ENCODE results near the gene ACADVL.

ACADVL gene

GRCh38 chr17:7250695-7251627 lies 31.2 kb downstream of the ACADVL start:
- H3K4me3 ChIP-seq (ENCODE audit: low read depth, low read length) = peak overlapping the region; percentile 76

DNA sequence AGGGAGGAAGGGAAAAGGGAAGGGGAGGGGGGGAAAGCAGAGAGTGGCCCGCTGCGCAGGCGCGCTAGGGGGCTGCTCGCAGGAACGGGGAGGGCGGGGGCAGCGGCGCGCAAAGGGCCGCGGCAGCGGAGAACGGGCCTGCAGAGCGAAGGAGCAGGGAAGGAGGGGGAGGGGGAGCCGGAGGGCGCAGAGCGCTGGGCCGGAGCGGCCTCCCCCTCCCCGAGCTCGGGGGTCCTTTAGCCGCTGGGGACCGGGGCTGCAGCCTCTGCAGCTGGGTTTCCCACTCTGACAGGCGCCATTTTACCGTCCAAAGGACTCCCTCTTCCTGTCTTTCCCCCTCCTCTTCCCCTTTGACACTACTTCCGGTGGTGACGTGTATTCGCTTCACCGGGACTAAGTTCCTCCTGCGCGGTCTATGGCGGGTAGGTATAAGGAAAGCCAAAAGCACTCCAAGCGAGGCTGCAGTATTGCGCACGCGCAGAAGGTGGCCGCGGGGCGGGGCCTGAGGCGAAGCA lies 32.0 kb downstream of the ACADVL start, which contains the start of gene CTDNEP1:
Gene CTDNEP1, minus strand, starts transcription at position 74 of the 515 bp plus-strand sequence. CDS start 438 bp downstream, outside the sequence.
- peak within 1 kb of the TSS; percentile 93 for H3K4me3 ChIP-seq (ENCODE audit: low read depth, low read length)

DNA sequence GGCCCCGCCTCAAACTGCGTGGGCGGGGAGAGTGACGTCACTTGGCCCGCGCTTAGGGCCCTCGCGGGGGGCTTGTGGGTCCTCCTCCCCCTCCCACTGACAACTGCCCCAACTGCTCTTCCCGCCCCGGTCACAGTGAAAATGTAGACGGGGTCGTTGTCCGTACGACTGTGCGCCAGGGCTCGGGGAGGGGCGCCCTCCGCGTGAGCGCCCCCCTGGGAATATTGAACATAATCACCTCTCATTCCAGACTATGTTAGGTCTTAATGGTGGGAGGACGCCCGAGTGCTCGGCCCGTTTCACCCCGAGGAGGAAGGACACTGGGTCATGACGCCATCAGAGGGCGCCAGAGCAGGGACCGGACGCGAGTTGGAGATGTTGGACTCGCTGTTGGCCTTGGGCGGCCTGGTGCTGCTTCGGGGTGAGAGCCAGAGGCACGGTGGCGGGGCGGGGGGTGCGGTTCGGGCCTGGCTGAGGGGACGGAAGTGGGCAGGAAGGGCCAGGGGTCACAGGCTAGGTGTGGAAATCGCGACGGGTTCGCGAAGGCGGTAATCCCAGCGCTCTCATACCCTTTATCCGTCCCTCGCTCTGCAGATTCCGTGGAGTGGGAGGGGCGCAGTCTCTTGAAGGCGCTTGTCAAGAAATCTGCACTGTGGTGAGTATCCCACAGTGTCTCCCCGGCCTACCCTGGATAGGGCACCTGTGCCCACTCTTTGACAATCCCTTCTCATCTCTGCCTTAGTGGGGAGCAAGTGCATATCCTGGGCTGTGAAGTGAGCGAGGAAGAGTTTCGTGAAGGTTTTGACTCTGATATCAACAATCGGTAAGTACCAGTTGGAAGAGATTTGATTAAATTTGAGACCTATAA lies 32.7 kb downstream of the ACADVL start, which contains the start of gene ELP5:
Gene ELP5, plus strand, starts transcription at position 40 of the 868 bp plus-strand sequence. Its CDS starts 336 bp downstream, at position 376.
- H3K4me3 ChIP-seq (ENCODE audit: low read depth, low read length) = peak within 1 kb of the TSS; percentile 93

- H3K4me3 ChIP-seq (ENCODE audit: low read depth, low read length) = peak overlapping the region; percentile 93
Observed at GRCh38 chr17:7253082-7253481, 33.3 kb downstream of the ACADVL start.

DNA sequence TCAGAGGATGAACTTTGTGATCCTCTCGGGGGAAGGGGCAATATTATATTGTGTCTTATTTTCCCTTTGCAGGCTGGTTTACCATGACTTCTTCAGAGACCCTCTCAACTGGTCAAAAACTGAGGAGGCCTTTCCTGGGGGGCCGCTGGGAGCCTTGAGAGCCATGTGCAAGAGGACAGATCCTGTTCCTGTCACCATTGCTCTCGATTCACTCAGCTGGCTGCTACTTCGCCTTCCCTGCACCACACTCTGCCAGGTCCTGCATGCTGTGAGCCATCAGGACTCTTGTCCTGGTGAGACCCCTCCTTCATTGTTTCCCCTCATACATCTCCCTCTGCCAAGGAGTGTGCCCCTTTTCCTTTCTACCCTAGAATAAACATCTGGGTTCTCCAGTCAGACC lies 34.8 kb downstream of the ACADVL start:
- no peak overlapping the region for H3K4me3 ChIP-seq (ENCODE audit: low read depth, low read length)

DNA sequence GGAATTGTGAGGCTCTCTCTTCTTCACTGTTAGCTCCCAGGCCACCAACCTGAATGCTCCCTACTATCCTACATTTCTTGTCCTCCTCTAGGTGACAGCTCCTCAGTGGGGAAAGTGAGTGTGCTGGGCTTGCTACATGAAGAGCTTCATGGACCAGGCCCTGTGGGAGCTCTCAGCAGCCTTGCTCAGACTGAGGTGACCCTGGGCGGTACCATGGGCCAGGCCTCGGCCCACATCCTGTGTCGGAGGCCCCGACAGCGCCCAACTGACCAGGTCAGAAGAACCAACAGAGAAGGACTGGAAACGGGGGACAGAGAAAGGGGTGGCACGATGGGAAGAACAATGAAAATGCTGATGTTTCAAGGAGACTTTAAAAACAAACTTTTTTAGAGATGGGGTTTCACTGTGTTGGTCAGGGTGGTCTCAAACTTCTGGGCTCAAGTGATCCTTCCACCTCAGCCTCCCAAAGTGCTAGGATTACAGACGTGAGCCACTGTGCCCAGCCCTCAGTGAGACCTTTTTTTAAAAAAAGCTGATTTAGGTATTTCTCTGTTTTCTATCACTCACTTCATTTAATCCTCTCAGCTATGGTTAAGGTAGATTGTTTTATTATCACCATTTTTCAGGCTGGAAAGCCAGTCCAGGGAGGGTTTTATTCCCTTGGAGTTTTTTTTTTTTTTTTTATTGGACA lies 37.2 kb downstream of the ACADVL start:
- H3K4me3 ChIP-seq (ENCODE audit: low read depth, low read length) = no peak overlapping the region

- no peak overlapping the region for H3K4me3 ChIP-seq (ENCODE audit: low read depth, low read length)
Observed at GRCh38 chr17:7258731-7259554, 39.2 kb downstream of the ACADVL start.

DNA sequence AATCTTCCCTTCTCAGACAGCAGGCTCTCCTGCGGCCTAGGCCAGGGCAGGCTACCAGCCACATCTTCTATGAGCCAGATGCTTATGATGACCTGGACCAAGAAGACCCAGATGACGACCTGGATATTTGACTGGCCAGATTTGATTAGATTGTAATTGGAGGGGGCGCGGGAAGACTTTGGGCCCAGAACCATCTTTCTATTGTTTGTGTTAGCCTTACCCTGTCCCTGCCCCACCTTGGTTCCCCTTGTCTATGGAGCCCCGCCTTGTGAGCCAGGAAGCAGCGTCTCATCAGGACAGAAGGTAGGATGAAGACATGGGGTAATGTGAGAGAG lies 39.8 kb downstream of the ACADVL start:
- no peak overlapping the region for H3K4me3 ChIP-seq (ENCODE audit: low read depth, low read length)

- peak overlapping the region; percentile 100 for H3K4me3 ChIP-seq (ENCODE audit: low read depth, low read length)
Observed at GRCh38 chr17:7260151-7260550, 40.4 kb downstream of the ACADVL start.

DNA sequence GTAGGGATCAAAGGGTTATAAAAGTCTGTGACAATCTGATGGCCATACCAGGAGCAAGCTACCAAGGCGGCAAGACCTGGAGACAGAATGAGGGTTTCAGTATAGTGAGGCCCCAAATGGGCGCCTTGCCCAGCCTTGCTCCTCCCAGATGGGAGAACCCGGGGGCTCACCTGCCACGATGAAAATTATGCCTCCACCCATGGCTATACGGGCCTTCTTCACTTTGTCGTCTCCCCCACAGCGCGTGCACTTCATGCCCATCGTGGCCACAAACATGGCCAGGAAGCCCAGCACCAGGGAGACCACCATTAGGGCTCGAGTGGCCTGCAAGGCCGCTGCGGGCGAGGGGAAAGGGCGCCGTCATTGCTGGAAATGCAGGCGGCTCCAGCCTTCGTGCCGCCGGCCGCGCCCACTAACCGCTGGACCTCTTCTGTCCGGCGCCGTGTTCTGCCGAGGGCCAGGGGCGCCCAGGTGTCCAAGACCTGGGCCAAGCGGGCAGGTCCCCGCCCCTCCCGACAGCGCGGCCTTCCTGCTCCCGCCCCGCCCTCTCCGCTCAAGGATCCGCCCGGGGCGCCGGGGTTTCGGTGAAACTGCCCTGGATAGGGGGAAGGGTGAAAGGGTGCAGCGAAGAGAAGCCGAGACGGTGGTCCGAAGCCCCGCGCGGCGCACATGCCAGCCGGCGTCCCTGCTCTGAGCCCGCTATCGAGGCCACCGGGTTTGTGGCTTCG lies 41.1 kb downstream of the ACADVL start:
- peak overlapping the region; percentile 100 for H3K4me3 ChIP-seq (ENCODE audit: low read depth, low read length)

- peak overlapping the region; percentile 100 for H3K4me3 ChIP-seq (ENCODE audit: low read depth, low read length)
Observed at GRCh38 chr17:7261379-7262191, 41.8 kb downstream of the ACADVL start.

- H3K4me3 ChIP-seq (ENCODE audit: low read depth, low read length) = peak within 1 kb of the TSS; percentile 100
Observed at GRCh38 chr17:7262192-7262934, 42.6 kb downstream of the ACADVL start, which contains the start of gene CLDN7. CLDN7 (minus strand) TSS chr17:7262478; CDS start chr17:7262043, 435 bp downstream.

DNA sequence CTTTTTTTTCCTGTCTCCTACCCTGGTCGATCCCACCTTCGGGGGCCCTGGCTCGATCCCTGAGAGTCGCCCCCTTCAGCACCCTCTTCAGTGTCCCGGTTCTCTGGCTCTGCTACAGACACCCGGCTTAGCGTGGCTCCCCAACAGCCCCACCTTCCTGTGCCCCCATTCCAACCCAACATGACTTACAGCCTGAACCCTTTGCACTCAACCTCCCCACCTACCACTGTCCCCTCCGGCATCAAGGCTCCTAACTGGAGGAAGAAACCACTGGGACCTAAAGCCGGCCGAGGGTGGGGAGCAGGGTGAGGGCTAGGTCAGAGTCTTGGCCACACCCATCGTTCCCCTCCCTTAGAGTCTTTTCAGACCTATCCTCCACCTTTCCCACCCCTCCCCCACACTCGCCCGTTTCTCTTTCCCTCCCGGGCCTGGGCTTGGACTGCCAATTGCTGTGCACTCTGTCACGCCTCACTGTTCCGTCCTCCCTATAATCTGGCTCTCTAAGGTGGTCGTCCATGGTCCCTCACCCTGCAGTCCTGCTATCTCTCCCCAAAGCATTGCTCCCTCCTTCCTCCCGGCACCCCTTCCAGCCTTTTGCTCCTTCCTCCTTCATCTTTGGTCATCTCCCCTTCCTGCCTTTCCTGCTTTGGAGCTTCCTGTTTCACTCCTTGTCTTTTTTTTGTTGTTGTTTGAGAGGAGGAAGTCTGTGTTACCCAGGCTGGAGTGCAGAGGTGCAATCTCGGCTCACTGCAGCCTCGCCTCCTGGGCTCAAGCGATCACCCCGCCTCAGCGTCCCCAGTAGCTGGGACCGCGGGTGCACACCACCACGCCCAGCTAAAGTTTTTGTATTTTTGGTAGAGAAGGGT lies 43.4 kb downstream of the ACADVL start:
- H3K4me3 ChIP-seq (ENCODE audit: low read depth, low read length) = peak overlapping the region; percentile 100

DNA sequence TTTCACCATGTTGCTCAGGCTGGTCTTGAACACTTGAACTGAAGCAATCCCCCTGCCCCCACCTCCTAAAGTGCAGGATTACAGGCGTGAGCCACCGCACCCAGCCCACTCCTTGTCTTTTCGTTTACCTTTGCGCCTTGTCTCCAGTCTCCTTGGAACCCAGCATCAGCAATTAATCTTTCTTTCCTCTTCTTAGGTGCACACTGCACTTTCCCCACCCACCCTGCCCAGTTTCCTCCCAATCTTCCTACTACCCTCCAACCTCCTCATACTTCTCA lies 44.0 kb downstream of the ACADVL start:
- peak overlapping the region; percentile 100 for H3K4me3 ChIP-seq (ENCODE audit: low read depth, low read length)

- H3K4me3 ChIP-seq (ENCODE audit: low read depth, low read length) = no peak overlapping the region
Observed at GRCh38 chr17:7266784-7267183, 47.0 kb downstream of the ACADVL start.
